ENCODE data around the gene SLC12A3.

SLC12A3 gene

DNA sequence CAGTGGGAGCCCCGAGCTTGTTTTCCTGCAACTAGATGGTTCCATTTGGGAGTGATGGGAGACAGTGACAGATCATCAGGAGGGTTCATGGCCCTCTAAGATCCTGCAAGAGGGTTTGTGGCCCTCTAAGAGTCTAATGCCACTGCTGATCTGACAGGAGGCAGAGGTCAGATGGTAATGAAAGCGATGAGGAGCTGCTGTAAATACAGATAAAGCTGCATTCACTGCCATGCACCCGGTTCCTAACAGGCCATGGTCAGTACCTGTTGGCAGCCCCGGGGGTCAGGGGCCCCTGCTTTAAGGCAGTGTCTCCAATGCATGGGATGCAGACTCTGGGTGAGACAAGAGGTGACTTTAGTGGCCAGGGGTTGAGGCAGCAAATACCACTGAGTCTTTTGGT, 30.8 kb downstream of the SLC12A3 start:
- no peak for DNase-seq

DNA sequence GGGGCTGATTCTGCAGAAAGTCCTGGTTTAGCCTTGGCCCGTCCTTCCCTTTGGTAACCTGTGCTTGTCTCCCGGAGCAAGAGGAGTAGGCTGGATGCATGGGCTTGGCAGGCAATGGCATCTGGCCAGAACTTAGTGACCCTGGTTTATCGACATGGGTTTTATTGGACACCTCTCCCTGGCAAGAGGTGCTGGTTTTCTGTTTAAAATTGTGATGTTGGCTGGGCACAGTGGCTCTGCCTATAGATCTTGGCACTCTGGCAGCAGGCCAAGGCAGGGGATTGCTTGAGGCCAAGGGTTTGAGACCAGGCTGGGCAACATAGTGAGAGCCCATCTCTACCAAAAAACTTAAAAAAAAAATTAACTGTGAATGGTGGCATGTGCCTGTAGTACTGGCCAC, 31.2 kb downstream of the SLC12A3 start:
- DNase-seq, result no peak

DNA sequence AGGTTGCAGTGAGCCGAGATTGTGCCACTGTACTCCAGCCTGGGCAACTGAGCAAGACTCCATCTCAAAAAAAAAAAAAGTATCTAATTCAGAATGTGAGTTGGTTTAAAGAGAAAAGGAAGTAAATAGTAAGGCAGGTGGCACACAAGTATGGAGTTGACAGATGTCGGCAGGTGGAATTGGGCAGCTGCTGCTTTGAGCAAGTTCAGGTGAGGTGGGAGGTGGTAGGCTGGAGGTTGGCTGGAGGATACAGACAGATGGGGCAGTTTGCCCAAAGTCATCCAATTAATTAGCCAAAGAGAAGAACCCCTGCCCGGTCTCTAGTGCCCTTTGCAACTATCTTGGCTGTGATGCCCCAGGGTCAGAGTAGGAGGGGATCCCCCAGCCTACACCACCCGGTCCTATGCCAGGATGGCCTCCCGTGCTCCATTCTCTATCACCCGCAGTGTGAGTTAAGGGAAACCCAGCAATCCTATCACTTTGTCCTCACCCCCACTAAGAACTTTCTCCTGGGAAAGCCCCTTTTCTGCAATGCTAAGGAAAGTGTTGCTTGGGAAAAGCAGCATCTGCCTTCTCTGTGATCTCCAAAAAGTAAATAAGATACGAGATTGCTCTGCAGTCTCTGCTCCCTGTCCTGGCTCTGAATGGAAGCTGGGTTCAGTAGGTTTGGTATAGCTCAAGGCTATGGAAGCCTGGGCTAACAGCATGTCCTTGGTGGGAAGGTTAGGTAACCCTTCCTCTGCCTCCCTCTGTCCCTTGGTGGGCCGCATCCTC, 32.2 kb downstream of the SLC12A3 start:
- no peak for DNase-seq

DNA sequence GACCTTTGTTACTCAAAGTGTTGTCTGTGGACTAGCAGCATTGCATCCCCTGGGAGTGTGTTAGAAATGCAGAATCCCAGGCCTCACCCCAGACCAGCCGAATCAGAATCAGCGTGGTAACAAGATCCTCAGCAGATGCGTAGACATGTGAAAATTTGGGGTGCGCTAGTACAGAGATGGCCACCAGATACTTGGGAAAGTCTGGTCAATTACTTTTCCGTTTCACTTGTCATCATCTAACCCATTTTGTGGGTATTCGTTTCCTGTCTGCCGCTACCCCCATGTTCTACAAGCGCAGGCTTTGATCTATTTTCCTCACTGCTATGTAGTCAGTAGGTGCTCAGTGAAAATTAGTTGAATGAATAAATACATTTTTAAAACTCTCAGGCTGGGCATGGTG, 33.8 kb downstream of the SLC12A3 start:
- no peak for DNase-seq

DNA sequence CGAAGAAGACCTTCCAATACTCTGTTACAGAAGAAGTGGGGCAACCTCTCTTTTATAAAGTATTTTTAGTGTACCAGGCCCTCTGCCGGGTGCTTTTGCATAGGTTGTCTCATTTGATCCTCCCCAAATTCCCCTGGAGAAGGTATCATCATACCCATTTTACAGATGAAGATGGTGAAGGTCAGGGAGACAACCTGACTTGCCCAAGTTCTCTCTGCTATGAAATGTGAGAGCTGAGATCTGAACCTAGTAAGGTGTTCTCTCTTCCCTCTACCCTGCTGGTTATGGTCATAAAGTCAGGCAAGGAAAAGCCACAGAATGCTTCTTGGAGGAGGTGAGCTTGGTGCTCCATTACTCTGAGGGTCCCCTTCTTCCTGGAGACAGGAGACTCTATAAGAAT, 38.9 kb downstream of the SLC12A3 start:
- DNase-seq, result no peak

DNA sequence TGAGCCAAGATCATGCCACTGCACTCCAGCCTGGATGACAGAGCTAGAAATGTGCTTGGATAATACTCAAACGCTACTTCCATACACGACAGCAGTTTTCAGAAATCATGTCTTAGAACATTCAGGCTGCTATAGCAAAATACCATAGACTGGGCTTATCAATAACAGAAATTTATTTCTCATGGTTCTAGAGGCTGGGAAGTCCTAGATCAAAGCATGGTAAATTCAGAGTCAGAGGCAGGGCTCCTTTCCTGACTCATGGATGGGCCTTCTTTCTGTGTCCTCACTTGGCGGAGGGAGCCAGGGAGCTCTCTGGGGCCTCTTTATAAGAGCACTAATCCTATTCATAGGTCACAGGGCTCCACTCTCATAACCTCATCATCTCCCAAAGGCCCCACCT, 42.4 kb downstream of the SLC12A3 start:
- DNase-seq, result no peak

DNA sequence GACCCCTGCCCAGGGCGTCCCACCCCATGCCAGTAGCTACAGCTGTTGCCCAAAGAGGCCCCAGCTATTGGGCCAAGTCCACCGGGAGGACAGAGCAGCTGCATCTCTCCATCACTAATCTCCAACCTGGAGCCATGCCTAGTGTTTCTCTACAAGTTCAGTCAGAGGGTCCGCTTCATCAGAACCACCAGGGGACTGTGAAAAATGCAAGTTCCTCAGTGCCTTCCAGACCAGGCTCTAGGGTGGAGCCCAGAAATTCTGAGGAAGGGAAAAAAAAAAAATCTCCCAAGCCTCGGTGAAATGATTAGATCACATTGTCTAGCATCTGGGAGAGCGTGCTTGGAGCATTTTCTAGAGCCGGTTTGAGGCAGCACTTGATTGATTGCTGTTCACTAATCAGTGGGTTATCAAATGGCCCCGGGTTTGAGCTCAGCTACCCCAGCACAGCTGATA, 44.5 kb downstream of the SLC12A3 start:
- DNase-seq, result peak; percentile 19

DNA sequence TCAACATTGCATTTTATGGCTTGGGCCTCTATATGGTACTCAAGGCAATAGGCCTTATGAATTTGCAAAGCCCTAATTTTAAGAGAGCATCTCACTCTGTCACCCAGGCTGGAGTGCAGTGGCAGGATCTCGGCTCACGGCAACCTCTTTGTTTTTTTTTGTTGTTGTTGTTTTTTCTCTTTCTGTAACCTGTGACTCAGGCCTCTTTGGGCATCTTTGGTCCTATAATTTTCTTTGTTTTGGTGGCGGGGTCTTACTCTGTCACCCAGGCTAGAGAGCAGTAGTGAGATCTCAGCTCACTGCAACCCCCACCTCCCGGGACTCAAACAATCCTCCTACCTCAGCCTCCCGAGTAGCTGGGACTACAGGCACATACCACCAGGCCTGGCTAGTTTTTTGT, 45.1 kb downstream of the SLC12A3 start:
- no peak for DNase-seq

DNA sequence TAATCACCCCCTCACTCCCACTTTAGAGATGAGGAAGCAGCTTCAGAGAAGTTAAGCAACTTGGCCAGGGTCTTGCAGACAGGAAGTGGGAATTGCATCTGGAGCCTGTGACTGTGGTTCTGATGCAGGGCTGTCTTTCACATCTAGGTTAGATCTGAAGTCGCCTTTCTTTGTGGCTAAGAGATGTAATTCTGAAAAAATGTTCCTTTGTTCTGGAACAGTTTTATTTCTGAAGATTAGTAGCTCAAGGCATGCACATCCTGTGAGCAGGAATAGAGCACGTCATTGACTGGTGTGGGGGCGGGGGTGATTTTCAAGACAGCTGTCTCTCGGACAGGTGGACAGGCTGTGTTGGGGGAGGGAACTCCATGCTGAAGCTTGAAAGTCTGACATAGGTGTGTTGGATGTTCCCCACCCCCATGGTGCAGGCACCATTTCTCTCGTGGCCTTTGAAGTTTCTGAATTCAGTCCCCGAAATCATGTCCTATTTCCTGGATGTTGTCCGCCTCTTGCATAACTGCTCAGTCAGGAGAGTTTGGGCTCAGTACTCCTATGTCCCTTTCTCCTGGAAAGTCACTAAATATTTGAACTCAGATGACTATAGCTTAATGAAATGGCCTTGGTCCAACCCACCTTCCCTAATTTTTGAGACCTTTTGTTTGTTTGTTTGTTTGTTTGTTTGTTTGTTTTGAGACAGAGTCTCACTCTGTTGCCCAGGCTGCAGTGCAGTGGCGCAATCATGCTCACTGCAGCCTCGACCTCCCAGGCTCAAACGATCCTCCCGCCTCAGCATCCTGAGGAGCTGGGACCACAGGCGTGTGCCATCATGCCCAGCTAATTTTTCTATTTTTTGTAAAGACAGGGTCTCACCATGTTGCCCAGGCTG, 45.9 kb downstream of the SLC12A3 start:
- DNase-seq, result peak; percentile 91

DNA sequence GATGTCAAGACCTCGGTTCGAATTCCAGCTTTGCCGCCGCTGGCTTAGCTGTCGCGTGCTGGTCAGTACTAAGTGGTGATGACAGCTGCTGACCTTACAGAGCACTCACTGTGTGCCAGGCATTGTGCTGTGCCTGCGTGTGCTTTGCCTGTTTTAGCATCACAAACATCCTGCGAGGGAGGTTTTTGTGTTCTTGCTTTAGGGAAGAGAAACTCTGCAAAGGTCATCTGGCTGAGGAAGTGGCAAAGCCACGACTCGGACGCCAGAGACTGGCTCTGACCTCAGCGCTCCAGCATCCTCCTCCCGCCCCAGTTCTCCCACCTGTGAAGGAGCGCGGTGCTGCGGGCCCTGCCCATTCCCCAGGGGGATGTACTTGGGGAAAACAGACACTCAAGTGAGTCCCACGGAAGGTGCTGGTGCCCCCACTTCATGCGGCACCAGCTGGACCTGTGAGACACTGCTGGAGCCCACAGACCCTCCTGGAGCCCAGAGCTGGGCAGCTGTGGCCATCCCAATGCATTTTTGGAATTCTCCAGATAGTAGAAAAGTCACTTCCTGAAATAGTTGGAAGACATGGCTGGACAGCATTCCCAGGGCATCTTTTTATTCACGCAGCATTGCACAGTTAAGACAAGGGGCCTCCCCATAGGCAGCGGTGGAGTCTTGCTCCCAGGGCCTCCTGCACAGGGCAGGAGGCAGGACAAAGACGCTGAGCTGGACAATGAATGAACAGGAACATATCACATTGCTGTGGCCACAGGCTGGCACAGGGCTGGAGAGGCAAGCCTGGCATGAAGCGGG, 47.0 kb downstream of the SLC12A3 start:
- peak; percentile 90 for DNase-seq

DNA sequence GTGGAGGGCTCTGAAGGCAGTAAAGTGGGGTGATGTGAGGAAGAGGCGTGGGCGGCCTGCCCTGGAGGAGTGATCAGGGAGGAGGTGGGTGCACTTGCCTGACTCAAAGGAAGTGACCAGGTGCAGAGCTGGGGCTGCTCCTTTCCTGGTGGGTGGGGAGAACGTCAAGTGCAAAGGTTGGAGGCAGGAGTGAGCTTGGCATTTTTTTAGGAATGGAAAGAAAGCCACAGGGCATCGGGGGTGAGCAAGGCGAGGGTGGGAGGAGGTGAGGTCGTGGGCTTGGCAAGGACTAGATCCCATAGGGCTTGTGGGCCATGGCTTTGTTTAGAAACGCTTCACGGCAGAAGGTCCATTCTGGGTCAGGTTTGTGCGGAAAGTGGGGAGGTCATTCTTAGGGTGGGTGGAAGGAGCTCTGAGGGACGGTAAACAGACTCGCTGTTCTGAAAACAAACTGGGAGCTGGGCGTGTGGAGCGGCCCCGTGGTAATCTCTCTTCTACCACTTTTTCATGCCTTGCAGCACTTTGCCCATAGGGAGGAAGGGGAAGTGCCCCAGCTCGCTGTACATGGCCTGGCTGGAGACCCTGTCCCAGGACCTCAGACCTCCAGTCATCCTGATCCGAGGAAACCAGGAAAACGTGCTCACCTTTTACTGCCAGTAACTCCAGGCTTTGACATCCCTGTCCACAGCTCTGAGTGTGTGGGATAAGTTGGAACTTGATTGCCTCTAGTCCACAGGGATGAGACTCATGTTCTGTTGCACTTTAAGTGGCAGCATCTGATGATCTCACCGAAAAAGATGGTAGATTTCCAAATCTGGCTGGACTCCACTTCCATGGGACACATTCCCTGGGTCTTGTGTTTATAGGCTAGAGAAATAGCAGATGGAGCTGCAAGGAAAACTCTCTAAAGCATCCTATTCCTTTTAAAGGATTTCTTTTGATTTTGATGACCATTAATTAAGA, 48.0 kb downstream of the SLC12A3 start:
- DNase-seq, result no peak

DNA sequence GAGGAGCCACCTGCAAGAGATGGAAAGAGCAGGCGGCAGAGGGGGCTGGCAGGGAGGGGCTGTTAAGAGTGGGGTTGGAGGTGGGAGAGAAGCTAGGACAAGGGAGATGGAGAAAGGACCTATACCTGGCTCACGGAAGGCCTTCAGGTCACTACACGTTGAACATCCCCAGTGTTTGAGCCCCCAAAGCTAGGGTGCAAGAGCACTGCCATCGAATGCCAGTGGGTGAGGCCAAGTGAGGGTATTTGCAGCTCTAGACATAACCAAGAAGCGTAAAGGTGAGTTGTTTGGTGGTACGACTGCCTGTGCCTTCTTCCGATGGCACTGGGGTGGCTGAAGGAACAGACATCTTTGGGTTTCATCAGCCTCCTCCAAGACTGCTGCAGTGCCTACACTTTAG, 49.9 kb downstream of the SLC12A3 start:
- DNase-seq, result no peak

DNA sequence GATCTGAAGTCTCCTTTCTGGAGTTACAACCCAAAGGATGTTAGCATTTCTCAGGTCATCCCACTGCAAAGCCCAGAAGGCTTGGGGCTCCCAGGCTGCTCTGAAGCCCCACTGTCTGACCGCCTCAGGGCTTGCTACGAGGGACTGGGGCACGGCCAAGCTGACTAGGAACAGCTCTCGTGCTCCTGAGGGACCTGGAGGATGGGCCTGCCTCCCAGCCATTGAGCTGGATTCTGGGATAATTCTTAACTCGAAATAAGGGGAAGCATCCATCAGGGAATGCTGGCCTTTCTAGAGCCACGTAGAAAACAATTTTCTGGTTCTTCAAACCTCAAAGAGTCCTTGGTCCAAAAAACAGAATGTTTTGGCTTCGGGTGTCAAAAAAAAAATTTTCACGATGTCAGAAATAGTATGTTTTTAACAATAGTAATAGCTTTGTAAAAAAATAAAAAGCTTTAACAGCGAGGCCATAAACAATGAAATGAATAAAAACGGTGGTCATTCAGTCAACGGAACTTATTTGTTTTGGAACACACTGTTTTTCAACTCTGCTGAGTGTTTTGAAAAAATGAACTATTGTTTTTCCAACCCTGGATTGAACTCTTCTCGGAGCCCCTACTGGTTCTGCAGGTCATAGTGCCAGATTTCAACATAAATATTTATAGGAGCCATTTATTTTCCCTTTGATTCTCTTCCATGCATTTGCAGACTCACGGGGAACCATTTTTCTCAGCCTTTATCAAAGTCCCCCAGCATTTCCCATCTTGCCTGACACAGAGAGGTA, 50.5 kb downstream of the SLC12A3 start:
- DNase-seq, result no peak

DNA sequence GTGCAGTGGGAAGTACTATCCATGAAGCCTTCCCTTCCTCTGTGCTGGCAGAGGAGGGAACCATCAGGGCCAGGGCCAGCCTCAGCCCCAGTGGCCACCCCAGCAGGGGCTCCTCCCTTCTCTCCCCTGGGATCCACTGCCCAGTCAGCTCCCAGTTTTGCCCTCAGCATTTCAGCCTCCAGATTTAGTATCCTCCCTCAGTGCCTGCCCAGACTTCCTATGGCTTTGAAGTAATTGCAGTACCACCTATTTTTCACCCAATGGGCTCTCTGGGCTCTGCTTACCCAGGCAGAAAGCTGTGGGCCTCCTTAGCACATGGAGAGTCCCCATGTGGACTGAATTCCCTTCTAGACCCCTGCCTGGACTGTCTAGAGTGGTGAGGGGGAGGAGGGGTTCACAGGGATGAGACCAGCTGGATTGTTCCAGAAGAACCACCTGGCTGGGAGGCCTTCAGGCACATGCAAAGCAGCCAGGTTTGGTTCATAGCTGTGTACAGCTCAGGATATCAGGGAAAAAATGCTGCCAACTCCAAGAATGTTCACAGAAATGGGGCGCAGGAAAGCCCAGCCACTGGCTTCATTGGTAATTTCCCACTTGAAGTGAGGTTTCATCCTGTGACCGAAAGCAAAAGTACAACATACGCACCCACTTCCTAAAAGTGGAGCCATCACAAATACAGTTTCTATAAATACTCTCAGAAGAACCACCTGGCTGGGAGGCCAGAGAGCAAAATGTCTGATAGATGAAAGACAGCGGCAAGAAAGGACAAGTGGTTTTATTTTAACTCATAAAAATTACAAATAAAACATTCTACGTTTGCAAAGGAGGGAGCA, 51.8 kb downstream of the SLC12A3 start:
- peak; percentile 79 for DNase-seq

DNA sequence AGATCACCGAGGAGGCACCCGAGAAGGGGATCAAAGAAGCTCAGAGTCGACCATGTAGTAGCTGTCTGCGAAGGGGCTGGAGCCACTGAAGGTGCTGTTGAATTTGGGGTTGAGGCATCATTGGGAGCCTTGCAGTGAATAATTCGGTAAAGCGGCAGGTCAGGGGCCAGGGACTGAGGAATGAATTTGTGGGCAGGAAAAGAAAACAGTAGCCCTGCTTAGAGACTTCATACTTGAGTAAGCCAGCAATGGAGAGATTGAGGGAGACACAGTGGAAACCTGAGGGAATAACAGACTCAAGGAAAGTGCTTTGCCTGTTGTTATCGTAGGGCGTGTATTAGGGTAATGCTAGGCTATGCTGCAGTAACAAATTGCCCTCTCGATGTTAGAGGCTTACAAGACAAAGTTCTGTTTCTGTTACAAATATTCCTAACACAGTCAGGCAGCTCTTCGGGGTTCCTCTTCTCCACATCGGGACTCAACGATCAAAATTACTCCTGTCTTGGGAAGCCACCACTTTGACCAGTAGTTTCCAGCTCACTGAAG, 53.5 kb downstream of the SLC12A3 start:
- no peak for DNase-seq

DNA sequence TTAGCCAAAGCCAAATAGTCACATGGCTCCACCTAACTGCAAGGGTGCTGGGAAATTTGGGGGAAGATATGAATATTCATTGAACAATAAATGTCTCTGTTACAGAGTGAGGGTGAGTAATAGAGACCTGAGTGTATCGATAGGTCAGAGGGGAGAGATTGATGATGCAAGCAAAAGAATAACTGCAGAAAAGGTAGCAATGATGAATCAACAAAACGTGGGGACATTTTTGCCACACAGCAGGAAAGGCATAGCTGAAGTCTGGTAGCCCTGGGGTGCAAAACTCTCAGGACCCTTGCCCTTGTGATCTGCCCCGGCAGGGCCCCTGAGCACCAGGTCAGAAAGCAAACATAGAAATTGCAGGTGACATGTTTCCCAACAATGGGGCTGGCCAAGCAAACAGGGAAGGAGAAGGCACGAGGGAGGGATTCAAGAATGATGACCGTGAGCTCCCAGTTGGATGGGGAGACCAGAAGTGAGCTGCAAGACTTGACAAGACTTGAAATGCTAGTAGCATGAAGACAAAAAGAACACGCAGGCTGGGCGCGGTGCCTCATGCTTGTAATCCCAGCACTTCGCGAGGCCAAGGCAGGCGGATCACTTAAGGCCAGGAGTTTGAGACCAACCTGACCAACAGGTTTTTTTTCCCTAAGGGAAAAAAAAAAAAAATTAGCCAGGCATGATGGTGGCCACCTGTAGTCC, 54.2 kb downstream of the SLC12A3 start:
- DNase-seq, result no peak

DNA sequence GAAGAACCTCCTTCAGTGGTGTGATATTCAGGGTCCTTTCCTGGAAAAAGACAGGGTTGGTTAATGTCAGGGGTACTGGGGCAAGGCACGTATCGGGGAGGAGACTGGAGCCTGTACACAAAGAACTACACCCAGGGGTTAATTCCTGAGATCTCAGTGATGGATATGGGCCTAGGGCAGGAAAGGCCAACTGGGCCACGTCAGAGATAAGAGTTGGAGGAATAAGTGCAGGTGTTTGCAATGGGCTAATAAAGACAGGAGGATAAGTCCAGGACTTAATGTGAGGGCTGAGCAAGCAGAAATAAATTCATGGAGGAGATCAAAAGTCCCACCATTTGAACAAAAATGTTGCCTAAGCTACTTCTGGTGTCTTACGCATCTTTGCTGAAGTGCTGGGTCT, 56.6 kb downstream of the SLC12A3 start:
- no peak for DNase-seq

DNA sequence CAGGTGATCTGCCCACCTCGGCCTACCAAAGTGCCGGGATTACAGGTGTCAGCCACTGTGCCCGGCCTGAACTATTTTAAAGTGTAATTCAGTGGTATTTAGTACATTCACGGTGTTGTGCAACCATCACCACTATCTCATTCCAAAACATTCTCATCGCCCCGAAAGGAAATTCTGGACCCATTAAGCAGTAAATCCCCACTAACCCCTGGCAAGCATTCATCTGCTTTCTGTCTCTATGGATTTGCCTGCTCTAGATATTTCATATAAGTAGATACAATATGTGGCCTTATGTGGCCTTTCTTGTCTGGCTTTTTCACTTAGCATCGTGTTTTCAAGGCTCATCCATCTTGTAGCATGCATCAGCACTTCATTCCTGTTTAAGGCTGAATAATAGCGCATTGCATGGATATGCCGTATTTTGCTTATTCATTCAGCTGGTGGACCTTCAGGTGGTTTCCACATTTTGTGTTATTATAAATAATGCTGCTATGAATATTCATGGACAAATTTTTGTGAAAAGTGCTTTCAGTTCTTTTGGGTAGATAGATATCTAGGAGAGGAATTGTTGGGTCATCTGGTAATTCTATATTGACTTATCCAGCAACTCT, 58.6 kb downstream of the SLC12A3 start:
- no peak for DNase-seq

DNA sequence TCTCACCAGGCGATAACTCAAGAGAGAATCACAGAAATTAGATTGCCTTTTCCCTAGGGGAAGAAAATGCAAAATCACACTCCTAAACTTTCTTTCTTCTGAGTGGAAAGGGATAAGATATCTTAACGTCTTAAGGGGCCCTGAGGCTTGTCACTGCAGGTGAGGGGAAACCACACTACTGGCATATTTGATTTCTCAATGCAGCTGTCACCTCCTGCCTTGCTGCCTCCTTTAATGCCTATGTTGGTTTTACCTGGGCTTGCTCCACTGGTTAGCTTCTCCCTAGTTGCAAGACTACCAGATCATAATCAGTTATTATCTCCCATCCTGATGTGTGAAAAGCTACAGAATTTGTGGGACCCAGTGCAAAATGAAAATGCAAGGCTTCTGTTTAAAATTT, 62.5 kb downstream of the SLC12A3 start:
- DNase-seq, result no peak
